ENCODE results near the gene PROX1. TPM values are rescaled to one million over a fixed set of nuclear protein-coding genes. Genes with fewer than 3 reads are reported as not detected.

PROX1 gene
- total RNA-seq, 1 experiment from 2014 or later: not detected

DNA sequence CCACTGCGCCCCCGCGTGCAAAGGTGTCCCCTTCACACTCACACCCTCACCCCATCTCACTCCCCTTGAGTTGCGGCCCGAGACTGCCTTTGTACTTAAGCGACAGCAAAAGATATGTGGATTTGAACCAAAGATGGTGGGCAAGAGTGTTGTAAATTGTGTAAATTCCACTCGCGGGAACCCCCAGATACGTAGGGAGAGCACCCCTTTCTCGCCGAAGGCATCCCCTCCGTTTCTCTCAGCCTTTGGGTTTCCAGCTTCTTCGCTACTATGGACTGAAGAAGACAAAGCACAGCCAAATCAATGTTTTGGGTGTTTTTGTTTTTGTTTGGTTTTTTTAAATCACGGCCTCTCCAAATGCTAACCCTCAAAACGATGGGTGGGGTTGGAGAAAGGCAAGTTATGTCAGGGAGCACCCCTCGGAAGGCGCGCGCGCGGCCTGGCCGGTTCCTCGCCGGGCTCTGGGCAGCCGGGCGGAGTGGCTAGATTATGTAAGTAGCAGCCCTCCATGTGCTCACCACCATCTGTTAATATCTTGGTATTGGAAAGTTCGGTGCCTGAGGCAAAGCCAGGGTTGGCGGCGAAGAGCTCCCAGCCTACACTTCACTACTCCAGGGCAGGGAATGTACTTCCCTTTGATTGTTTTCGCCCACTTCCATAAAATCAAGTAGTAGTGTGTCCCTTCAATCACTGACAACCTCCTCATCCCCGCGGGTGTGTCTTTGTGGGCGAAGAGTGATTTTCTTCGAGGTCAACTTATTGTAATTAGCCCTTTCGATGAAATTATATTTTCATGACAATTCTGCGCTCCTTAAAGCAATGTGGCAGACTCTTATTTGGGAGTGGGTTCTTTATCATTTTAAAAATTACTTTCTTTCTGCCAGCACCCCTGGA lies 4.0 kb upstream of the PROX1 start:
- Histone ChIP-seq H3K4me2 (no peak overlapping the region), H3K27me3 (ENCODE audit: insufficient read depth, low read depth) (no peaks in the 10 kb centered on the region), H3K9me2 (ENCODE audit: insufficient read depth) (no peaks in the 10 kb centered on the region), H3F3A (ENCODE audit: insufficient read depth, low read depth) (no peaks in the 10 kb centered on the region), H3K4me3 (no peak overlapping the region), H3K27ac (no peak overlapping the region), H3K9me3 (ENCODE audit: insufficient read depth, low read depth) (no peaks in the 10 kb centered on the region), H2AFZ (no peak overlapping the region), H3K4me1 (replicated peaks; ENCODE audit: insufficient read depth) (no peaks in the 10 kb centered on the region), H3K79me2 (ENCODE audit: low read depth) (no peaks in the 10 kb centered on the region), H3K36me3 (ENCODE audit: low read depth) (no peaks in the 10 kb centered on the region), H4K20me1 (ENCODE audit: insufficient read depth) (no peaks in the 10 kb centered on the region)
- intact Hi-C loops (cut with micrococcal nuclease; ENCODE audit: unreplicated experiment): no loop called here
- ChIA-PET CTCF (no interaction called here), POLR2A (ENCODE audit: unreplicated experiment) (no interaction called here)
- no TSS peak for BruUV-seq (replicated peaks)
- no peak for DNase-seq
- no peak for TF ChIP-seq EZH2 (IDR thresholded peaks at IDR 0.05; ENCODE audit: low read depth)
- TF ChIP-seq, protein P1, sequence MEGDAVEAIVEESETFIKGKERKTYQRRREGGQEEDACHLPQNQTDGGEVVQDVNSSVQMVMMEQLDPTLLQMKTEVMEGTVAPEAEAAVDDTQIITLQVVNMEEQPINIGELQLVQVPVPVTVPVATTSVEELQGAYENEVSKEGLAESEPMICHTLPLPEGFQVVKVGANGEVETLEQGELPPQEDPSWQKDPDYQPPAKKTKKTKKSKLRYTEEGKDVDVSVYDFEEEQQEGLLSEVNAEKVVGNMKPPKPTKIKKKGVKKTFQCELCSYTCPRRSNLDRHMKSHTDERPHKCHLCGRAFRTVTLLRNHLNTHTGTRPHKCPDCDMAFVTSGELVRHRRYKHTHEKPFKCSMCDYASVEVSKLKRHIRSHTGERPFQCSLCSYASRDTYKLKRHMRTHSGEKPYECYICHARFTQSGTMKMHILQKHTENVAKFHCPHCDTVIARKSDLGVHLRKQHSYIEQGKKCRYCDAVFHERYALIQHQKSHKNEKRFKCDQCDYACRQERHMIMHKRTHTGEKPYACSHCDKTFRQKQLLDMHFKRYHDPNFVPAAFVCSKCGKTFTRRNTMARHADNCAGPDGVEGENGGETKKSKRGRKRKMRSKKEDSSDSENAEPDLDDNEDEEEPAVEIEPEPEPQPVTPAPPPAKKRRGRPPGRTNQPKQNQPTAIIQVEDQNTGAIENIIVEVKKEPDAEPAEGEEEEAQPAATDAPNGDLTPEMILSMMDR (conservative IDR thresholded peaks at IDR 0.05): no peak

DNA sequence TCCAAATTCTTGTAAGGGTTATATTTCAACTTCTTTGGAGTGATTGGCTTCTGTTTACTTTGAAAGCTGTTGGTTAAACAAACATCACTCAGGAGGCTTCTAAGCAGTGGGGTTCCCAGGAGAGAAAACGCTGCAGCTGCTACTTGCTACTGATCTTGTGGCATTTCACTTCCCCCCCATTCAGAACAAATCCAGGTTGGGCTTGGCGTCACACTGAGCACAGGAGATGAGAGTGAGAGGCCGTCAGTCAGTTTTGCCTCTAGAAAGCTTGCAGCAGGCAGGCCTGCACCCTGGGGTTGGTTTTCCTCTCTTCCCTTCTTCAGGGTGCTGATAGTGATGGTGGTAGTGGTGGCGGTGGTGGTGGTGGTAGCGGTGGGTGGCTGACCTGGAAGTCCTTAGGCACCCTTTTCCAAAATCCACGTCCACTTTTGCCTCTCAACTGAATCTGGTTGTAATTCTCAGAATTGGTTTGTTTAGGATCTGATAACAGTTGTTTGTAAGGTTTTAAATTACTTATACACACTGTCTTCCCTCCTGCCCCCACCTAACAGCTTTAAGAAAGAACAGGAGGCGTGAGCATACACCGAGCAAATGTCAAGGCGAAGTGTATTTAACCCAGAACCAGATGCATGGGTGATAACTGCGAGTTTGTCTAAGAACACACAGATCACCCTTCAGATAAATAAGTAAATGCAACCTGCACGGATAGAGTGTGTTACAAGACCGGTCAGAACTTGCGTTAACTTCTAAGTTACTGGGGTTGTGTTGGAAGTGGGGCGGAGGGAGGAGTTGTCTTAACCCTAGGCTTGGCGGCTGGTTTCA lies 3.2 kb upstream of the PROX1 start:
- H3K27ac ChIP-seq: no peak overlapping the region
- H3K9me3 ChIP-seq (ENCODE audit: insufficient read depth, low read depth): no peaks in the 10 kb centered on the region
- CTCF ChIA-PET: no interaction called here
- no TSS peak for BruUV-seq (replicated peaks)
- no peaks in the 10 kb centered on the region for H3F3A ChIP-seq (ENCODE audit: insufficient read depth, low read depth)
- H3K4me2 ChIP-seq: no peak overlapping the region
- H3K27me3 ChIP-seq (ENCODE audit: insufficient read depth, low read depth): no peaks in the 10 kb centered on the region
- H3K36me3 ChIP-seq (ENCODE audit: low read depth): no peaks in the 10 kb centered on the region
- no peak overlapping the region for H2AFZ ChIP-seq
- no peaks in the 10 kb centered on the region for H3K4me1 ChIP-seq (replicated peaks; ENCODE audit: insufficient read depth)
- no peak for TF ChIP-seq EZH2 (IDR thresholded peaks at IDR 0.05; ENCODE audit: low read depth)
- TF ChIP-seq, protein P1 (conservative IDR thresholded peaks at IDR 0.05): no peak
- no peaks in the 10 kb centered on the region for H3K9me2 ChIP-seq (ENCODE audit: insufficient read depth)
- H4K20me1 ChIP-seq (ENCODE audit: insufficient read depth): no peaks in the 10 kb centered on the region
- H3K79me2 ChIP-seq (ENCODE audit: low read depth): no peaks in the 10 kb centered on the region
- POLR2A ChIA-PET (ENCODE audit: unreplicated experiment): no interaction called here
- no peak for DNase-seq
- intact Hi-C loops (cut with micrococcal nuclease; ENCODE audit: unreplicated experiment): no loop called here
- no peak overlapping the region for H3K4me3 ChIP-seq

DNA sequence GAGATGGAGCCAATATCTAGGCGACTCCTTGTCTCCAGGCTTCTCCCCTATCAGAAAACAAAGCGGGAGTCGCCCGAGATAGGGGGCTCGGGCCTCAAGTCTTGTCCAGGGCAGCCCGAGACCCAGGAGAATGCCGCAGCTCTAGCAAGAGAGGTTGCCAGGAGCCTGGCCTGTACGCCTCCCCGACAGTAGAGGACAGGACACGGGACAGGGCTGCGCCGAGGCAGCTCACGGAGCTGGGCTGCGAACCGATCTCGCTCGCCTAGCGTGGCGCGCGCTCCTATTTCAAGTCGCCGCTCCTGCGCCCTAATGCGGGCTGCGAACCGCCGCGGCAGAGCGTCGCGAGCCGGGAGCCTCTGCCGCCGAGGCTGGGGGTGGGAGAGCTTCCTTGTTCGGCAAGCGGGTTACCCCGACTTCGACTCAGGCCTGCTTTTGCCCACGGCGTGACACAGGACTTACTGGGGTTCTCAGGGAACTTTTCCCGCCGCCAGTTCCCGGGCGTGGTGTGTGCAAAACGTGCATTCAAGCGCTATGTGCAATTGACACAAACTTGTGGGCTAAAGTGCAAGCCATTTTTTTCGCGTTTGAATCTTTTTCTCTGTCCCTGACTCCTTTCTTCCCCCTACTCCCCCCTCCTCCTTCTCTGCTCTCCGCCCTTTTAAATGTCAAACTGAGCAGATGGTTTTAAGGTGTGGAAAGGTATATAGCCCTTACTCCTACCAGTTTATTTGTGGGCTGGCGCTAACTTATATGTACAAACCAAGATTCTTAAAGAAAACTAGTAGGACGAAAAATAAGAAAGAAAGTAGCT lies 2.4 kb upstream of the PROX1 start:
- H3K4me3 ChIP-seq: no peak overlapping the region
- H3K27me3 ChIP-seq (ENCODE audit: insufficient read depth, low read depth): no peaks in the 10 kb centered on the region
- no TSS peak for BruUV-seq (replicated peaks)

More for the DNA sequence above, 2.4 kb upstream of the PROX1 start:
- ChIA-PET POLR2A (ENCODE audit: unreplicated experiment) (no interaction called here), CTCF (no interaction called here)
- intact Hi-C loops (cut with micrococcal nuclease; ENCODE audit: unreplicated experiment): no loop called here
- no peak for DNase-seq
- H2AFZ ChIP-seq: no peak overlapping the region
- H3K9me3 ChIP-seq (ENCODE audit: insufficient read depth, low read depth): no peaks in the 10 kb centered on the region
- no peaks in the 10 kb centered on the region for H3K36me3 ChIP-seq (ENCODE audit: low read depth)
- no peaks in the 10 kb centered on the region for H3K9me2 ChIP-seq (ENCODE audit: insufficient read depth)
- H3K79me2 ChIP-seq (ENCODE audit: low read depth): no peaks in the 10 kb centered on the region
- TF ChIP-seq EZH2 (IDR thresholded peaks at IDR 0.05; ENCODE audit: low read depth): no peak
- TF ChIP-seq, protein P1 (conservative IDR thresholded peaks at IDR 0.05): no peak
- H4K20me1 ChIP-seq (ENCODE audit: insufficient read depth): no peaks in the 10 kb centered on the region
- no peaks in the 10 kb centered on the region for H3K4me1 ChIP-seq (replicated peaks; ENCODE audit: insufficient read depth)
- H3F3A ChIP-seq (ENCODE audit: insufficient read depth, low read depth): no peaks in the 10 kb centered on the region
- no peak overlapping the region for H3K4me2 ChIP-seq
- H3K27ac ChIP-seq: no peak overlapping the region
